ENCODE data around the gene PNPLA7. TPM values are rescaled to one million over a fixed set of nuclear protein-coding genes. Genes with fewer than 3 reads are reported as not detected.

Gene PNPLA7
- total and polyA plus RNA-seq, 2 of the 13 experiments (the other 11 are each of a cell fraction or from before 2014, with no cell fraction given): 0.42 to 1.5 TPM

- TF ChIP-seq ZNF543 (CRISPR knock-in tag; IDR thresholded peaks at IDR 0.05) (no peak), MAF1 (CRISPR knock-in tag; IDR thresholded peaks at IDR 0.05; ENCODE audit: borderline replicate concordance) (no peak), ZNF879 (CRISPR knock-in tag; IDR thresholded peaks at IDR 0.05) (no peak)
- TF ChIP-seq, protein P1, sequence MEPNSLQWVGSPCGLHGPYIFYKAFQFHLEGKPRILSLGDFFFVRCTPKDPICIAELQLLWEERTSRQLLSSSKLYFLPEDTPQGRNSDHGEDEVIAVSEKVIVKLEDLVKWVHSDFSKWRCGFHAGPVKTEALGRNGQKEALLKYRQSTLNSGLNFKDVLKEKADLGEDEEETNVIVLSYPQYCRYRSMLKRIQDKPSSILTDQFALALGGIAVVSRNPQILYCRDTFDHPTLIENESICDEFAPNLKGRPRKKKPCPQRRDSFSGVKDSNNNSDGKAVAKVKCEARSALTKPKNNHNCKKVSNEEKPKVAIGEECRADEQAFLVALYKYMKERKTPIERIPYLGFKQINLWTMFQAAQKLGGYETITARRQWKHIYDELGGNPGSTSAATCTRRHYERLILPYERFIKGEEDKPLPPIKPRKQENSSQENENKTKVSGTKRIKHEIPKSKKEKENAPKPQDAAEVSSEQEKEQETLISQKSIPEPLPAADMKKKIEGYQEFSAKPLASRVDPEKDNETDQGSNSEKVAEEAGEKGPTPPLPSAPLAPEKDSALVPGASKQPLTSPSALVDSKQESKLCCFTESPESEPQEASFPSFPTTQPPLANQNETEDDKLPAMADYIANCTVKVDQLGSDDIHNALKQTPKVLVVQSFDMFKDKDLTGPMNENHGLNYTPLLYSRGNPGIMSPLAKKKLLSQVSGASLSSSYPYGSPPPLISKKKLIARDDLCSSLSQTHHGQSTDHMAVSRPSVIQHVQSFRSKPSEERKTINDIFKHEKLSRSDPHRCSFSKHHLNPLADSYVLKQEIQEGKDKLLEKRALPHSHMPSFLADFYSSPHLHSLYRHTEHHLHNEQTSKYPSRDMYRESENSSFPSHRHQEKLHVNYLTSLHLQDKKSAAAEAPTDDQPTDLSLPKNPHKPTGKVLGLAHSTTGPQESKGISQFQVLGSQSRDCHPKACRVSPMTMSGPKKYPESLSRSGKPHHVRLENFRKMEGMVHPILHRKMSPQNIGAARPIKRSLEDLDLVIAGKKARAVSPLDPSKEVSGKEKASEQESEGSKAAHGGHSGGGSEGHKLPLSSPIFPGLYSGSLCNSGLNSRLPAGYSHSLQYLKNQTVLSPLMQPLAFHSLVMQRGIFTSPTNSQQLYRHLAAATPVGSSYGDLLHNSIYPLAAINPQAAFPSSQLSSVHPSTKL (CRISPR knock-in tag; IDR thresholded peaks at IDR 0.05): no peak
Measured at GRCh38 chr9:137497921-137498719, 52.1 kb downstream of the PNPLA7 start (continued).

- no peak for ATAC-seq
- POLR2A ChIA-PET: interaction anchor here (0.6 kb wide), 1 partner anchor 42 kb away, joined by 3 read pairs; no protein-coding TSS in a partner anchor
- no TSS peak for BruUV-seq (replicated peaks)
Measured at GRCh38 chr9:137496601-137497375, 53.4 kb downstream of the PNPLA7 start.

More at GRCh38 chr9:137496601-137497375, 53.4 kb downstream of the PNPLA7 start:
- WGBS (ENCODE audit: low lambda C conversion rate): 70% methylated on average over 21 of the region's 27 CpGs
- DNase-seq (ENCODE audit: low spot score) (no peak), FAIRE-seq (no peak)
- no peaks in the 10 kb centered on the region for H3K9me3 ChIP-seq (ENCODE audit: low read length)
- H3K4me2 ChIP-seq (ENCODE audit: low read depth, low read length): no peak overlapping the region
- no peak for TF ChIP-seq MATR3 (CRISPR knock-in tag; IDR thresholded peaks at IDR 0.05)
- TF ChIP-seq SRF (IDR thresholded peaks at IDR 0.05; ENCODE audit: low read depth, low read length): no peak
- no peak for TF ChIP-seq ATF7 (IDR thresholded peaks at IDR 0.05)
- no peak for TF ChIP-seq ATF7 (CRISPR knock-in tag; IDR thresholded peaks at IDR 0.05)
- no peak for TF ChIP-seq ZNF234 (CRISPR knock-in tag; conservative IDR thresholded peaks at IDR 0.05)
- TF ChIP-seq ZNF282 (IDR thresholded peaks at IDR 0.05; ENCODE audit: partially characterized antibody): no peak
- no peak for TF ChIP-seq SP5 (CRISPR knock-in tag; IDR thresholded peaks at IDR 0.05; ENCODE audit: borderline replicate concordance, low read depth)
- TF ChIP-seq GLI4 (CRISPR knock-in tag; IDR thresholded peaks at IDR 0.05; ENCODE audit: borderline replicate concordance): no peak
- TF ChIP-seq PHF20 (CRISPR knock-in tag; IDR thresholded peaks at IDR 0.05): no peak
- TF ChIP-seq ATF7-NPFF (CRISPR knock-in tag; IDR thresholded peaks at IDR 0.05; ENCODE audit: low read depth): no peak
- no peak for TF ChIP-seq SP140L (CRISPR knock-in tag; IDR thresholded peaks at IDR 0.05; ENCODE audit: borderline replicate concordance)
- intact Hi-C loops (cut with micrococcal nuclease; ENCODE audit: unreplicated experiment) (no loop called here), in situ Hi-C loops (cut with HindIII; ENCODE audit: extremely low pct_ligation_motif_present, low pct_unique_long_range_greater_than_20kb) (no loop called here)
- no peak overlapping the region for H3K9ac ChIP-seq (ENCODE audit: insufficient read depth, low read depth, low read length)
- H3K4me3 ChIP-seq (replicated peaks in 1 of 3; ENCODE audit: insufficient read depth in 1 of 3, low read depth in 2 of 3, low read length in 3 of 3): no peak overlapping the region
- no peak overlapping the region for H2AFZ ChIP-seq (ENCODE audit: low read length)
- H3K36me3 ChIP-seq (replicated peaks in 1 of 2; ENCODE audit: control insufficient read depth in 1 of 2, insufficient read depth in 2 of 2, low read length in 2 of 2): no peaks in the 10 kb centered on the region
- CTCF ChIA-PET (ENCODE audit: low intra/inter-chr PET ratio, low total read pairs): no interaction called here
- H3K27ac ChIP-seq (ENCODE audit: extremely low read length, insufficient read depth, low read length): no peak overlapping the region
- no peaks in the 10 kb centered on the region for H4K20me1 ChIP-seq (ENCODE audit: insufficient read depth, low read length)
- no peaks in the 10 kb centered on the region for H3K79me2 ChIP-seq (ENCODE audit: insufficient read depth, low read length)
- H3K4me1 ChIP-seq (ENCODE audit: insufficient read depth, low read length): peaks cover 4% of the 10 kb centered on the region
- H3K27me3 ChIP-seq (ENCODE audit: control insufficient read depth in 1 of 2, insufficient read depth in 2 of 2, low read length in 2 of 2): peaks cover 4 to 12% of the 10 kb centered on the region in 2 experiments; a peak in 2 of 5 replicates

Measured in HepG2 (cell line).